GM23248 (cell line): ENCODE results near the gene PCK2. TPM values are rescaled to one million over a fixed set of nuclear protein-coding genes. Genes with fewer than 3 reads are reported as not detected.

ENCODE experiments used
- DNase-seq: peaks from one replicate; pipeline ENCODE4 v3.0.0-alpha.2; 2015
- H2AFZ ChIP-seq: fragments of 200-600 bp; sonication (generic); 2 replicates; pipeline ENCODE4 v1.6.1; 2016; ENCODE audit warnings: antibody characterized with exemption
- H3F3A ChIP-seq: fragments of 200-600 bp; sonication (generic); 2 replicates; pipeline ENCODE4 v1.6.1; 2016; ENCODE audit warnings: mild to moderate bottlenecking, antibody characterized with exemption, mixed run types; ENCODE audit not compliant: insufficient read depth
- H3K27ac ChIP-seq: fragments of 200-600 bp; sonication (generic); 2 replicates; pipeline ENCODE4 v1.5.1; 2016; ENCODE audit warnings: mild to moderate bottlenecking
- H3K27me3 ChIP-seq: fragments of 200-600 bp; sonication (generic); replicated peaks from 2 replicates; pipeline ENCODE4 v1.6.1; 2016; ENCODE audit warnings: mild to moderate bottlenecking; ENCODE audit not compliant: insufficient read depth
- H3K36me3 ChIP-seq: fragments of 200-600 bp; sonication (generic); 2 replicates; pipeline ENCODE4 v1.6.1; 2016; ENCODE audit warnings: low read depth, mild to moderate bottlenecking
- H3K4me1 ChIP-seq: fragments of 200-600 bp; sonication (generic); 2 replicates; pipeline ENCODE4 v1.6.1; 2016; ENCODE audit warnings: mild to moderate bottlenecking; ENCODE audit not compliant: insufficient read depth
- H3K4me2 ChIP-seq: fragments of 200-600 bp; sonication (generic); one replicate; pipeline ENCODE4 v1.6.1; 2016; ENCODE audit warnings: mild to moderate bottlenecking; ENCODE audit not compliant: unreplicated experiment
- H3K4me3 ChIP-seq: fragments of 200-600 bp; sonication (generic); 2 replicates; pipeline ENCODE4 v1.5.1; 2016; ENCODE audit warnings: mild to moderate bottlenecking
- H3K79me2 ChIP-seq: fragments of 200-600 bp; sonication (generic); 2 replicates; pipeline ENCODE4 v1.6.1; 2016; ENCODE audit warnings: mild to moderate bottlenecking; ENCODE audit not compliant: insufficient read depth
- H3K9ac ChIP-seq: fragments of 200-600 bp; sonication (generic); 2 replicates; pipeline ENCODE4 v1.6.1; 2016; ENCODE audit warnings: mild to moderate bottlenecking
- H3K9me2 ChIP-seq: fragments of 200-600 bp; sonication (generic); 2 replicates; pipeline ENCODE4 v1.6.1; 2016; ENCODE audit warnings: mixed run types, mild to moderate bottlenecking, moderate library complexity; ENCODE audit not compliant: insufficient read depth
- H3K9me3 ChIP-seq: fragments of 200-600 bp; sonication (generic); one replicate; pipeline ENCODE4 v1.6.1; 2017; ENCODE audit warnings: low read depth
- H4K20me1 ChIP-seq: fragments of 200-600 bp; sonication (generic); 2 replicates; pipeline ENCODE4 v1.6.0; 2016; ENCODE audit not compliant: insufficient read depth
- EZH2 ChIP-seq: fragments of 200-600 bp; sonication (generic); IDR thresholded peaks from 2 replicates; pipeline ENCODE4 v1.6.1; 2018; ENCODE audit warnings: antibody characterized with exemption, mild to moderate bottlenecking; ENCODE audit not compliant: insufficient read depth, poor library complexity, severe bottlenecking
- EZH2phosphoT487 ChIP-seq: fragments of 200-600 bp; sonication (generic); IDR thresholded peaks from 2 replicates; pipeline ENCODE4 v1.6.1; 2018; ENCODE audit warnings: antibody characterized with exemption, moderate library complexity, mild to moderate bottlenecking, low read depth; ENCODE audit not compliant: insufficient read depth
- WGBS, 2 experiments: methylation state at CpG; one replicate each; pipeline ENCODE4 v1.1.6; 2015 to 2017; ENCODE audit warnings: low lambda C conversion rate in 2 of 2, low coverage in 1 of 2; ENCODE audit errors: missing lambda C conversion rate in 2 of 2; 5-methylcytosine and 5-hydroxymethylcytosine counted together
- in situ Hi-C: fragments of 300-500 bp; cut with MboI; formaldehyde crosslinking; loops from 2 replicates; pipeline ENCODE4 v1.15.0; 2020
- polyA plus RNA-seq: library from polyadenylated mRNA; unstranded; fragments of >200 nt; fragmentation: Nextera tagmentation; extraction: Ambion mirVana; gene quantifications from 2 replicates; pipeline ENCODE4 v1.2.1, GENCODE V29; 2016
- total RNA-seq: library from RNA; depleted of rRNA; stranded (reverse); fragments of >200 nt; shearing (Covaris generic); gene quantifications from 2 replicates; pipeline ENCODE4 v1.2.3, GENCODE V29; 2014

The PCK2 gene
- total and polyA plus RNA-seq, 2 experiments from 2014 or later: 84.3 to 148 TPM

- H3F3A ChIP-seq: no peaks in the 10 kb centered on the region
- no peaks in the 10 kb centered on the region for H3K9me3 ChIP-seq
- H3K27me3 ChIP-seq: peaks cover 12% of the 10 kb centered on the region
- H3K9me2 ChIP-seq: no peaks in the 10 kb centered on the region
- H3K79me2 ChIP-seq: no peaks in the 10 kb centered on the region
- H3K4me3 ChIP-seq: no peak overlapping the region
- TF ChIP-seq EZH2 (no peak), EZH2phosphoT487 (no peak)
- in situ Hi-C loops: no loop called here
- no peak overlapping the region for H3K4me2 ChIP-seq
- 34 to 46% methylated on average over 12 to 14 of the region's 14 CpGs for WGBS, 2 experiments
- no peaks in the 10 kb centered on the region for H3K36me3 ChIP-seq
- H3K27ac ChIP-seq: no peak overlapping the region
- H3K9ac ChIP-seq: no peak overlapping the region
- no peaks in the 10 kb centered on the region for H4K20me1 ChIP-seq
- DNase-seq: no peak
- H3K4me1 ChIP-seq: no peaks in the 10 kb centered on the region
- H2AFZ ChIP-seq: no peak overlapping the region
Measured at GRCh38 chr14:24057867-24058259, 36.2 kb upstream of the PCK2 start.

- no peaks in the 10 kb centered on the region for H3K79me2 ChIP-seq
- in situ Hi-C loops: no loop called here
- TF ChIP-seq EZH2 (no peak), EZH2phosphoT487 (no peak)
- H3K9me3 ChIP-seq: no peaks in the 10 kb centered on the region
- H2AFZ ChIP-seq: no peak overlapping the region
- no peak overlapping the region for H3K9ac ChIP-seq
- no peak overlapping the region for H3K4me3 ChIP-seq
- WGBS, 2 experiments: 48 to 51% methylated on average over 7 of the region's 7 CpGs
- DNase-seq: peak; percentile 86
- H4K20me1 ChIP-seq: no peaks in the 10 kb centered on the region
- H3K27me3 ChIP-seq: peaks cover 12% of the 10 kb centered on the region
- no peak overlapping the region for H3K27ac ChIP-seq
- no peaks in the 10 kb centered on the region for H3K9me2 ChIP-seq
- no peak overlapping the region for H3K4me2 ChIP-seq
- H3F3A ChIP-seq: no peaks in the 10 kb centered on the region
- H3K4me1 ChIP-seq: no peaks in the 10 kb centered on the region
- H3K36me3 ChIP-seq: no peaks in the 10 kb centered on the region
Measured at GRCh38 chr14:24058260-24058950, 35.7 kb upstream of the PCK2 start.

- 69 to 79% methylated on average over 7 to 9 of the region's 10 CpGs for WGBS, 2 experiments
- no peak overlapping the region for H3K4me2 ChIP-seq
- H3F3A ChIP-seq: no peaks in the 10 kb centered on the region
- no peak overlapping the region for H3K9ac ChIP-seq
- H3K4me1 ChIP-seq: no peaks in the 10 kb centered on the region
- TF ChIP-seq EZH2 (no peak), EZH2phosphoT487 (no peak)
- H3K27ac ChIP-seq: no peak overlapping the region
- H4K20me1 ChIP-seq: no peaks in the 10 kb centered on the region
- no peak overlapping the region for H2AFZ ChIP-seq
- in situ Hi-C loops: no loop called here
- peaks cover 10% of the 10 kb centered on the region for H3K27me3 ChIP-seq
- no peak overlapping the region for H3K4me3 ChIP-seq
- no peaks in the 10 kb centered on the region for H3K36me3 ChIP-seq
- no peaks in the 10 kb centered on the region for H3K9me3 ChIP-seq
- DNase-seq: no peak
- no peaks in the 10 kb centered on the region for H3K9me2 ChIP-seq
- H3K79me2 ChIP-seq: no peaks in the 10 kb centered on the region
Measured at GRCh38 chr14:24058951-24059475, 35.1 kb upstream of the PCK2 start.

GRCh38 chr14:24059841-24060388 is 34.2 kb upstream of the PCK2 start:
- no peaks in the 10 kb centered on the region for H3K79me2 ChIP-seq
- no peaks in the 10 kb centered on the region for H3K36me3 ChIP-seq
- H3K27ac ChIP-seq: no peak overlapping the region
- no peak overlapping the region for H3K4me2 ChIP-seq
- H3K27me3 ChIP-seq: peaks cover 5% of the 10 kb centered on the region
- H3K9me2 ChIP-seq: no peaks in the 10 kb centered on the region
- H3K4me3 ChIP-seq: no peak overlapping the region
- no peaks in the 10 kb centered on the region for H3F3A ChIP-seq
- DNase-seq: no peak
- no peak overlapping the region for H3K9ac ChIP-seq
- H2AFZ ChIP-seq: no peak overlapping the region
- no peaks in the 10 kb centered on the region for H4K20me1 ChIP-seq
- WGBS, 2 experiments: 70 to 74% methylated on average over 16 of the region's 16 CpGs
- no peaks in the 10 kb centered on the region for H3K9me3 ChIP-seq
- TF ChIP-seq EZH2phosphoT487: no peak
- no peak for TF ChIP-seq EZH2
- no peaks in the 10 kb centered on the region for H3K4me1 ChIP-seq
- in situ Hi-C loops: no loop called here
